ENCODE measurements around the gene APEH. TPM values are rescaled to one million over a fixed set of nuclear protein-coding genes. Genes with fewer than 3 reads are reported as not detected.

The APEH gene
- polyA plus RNA-seq, 3 donors: 66.1 to 105 (median 92.6) TPM

DNA sequence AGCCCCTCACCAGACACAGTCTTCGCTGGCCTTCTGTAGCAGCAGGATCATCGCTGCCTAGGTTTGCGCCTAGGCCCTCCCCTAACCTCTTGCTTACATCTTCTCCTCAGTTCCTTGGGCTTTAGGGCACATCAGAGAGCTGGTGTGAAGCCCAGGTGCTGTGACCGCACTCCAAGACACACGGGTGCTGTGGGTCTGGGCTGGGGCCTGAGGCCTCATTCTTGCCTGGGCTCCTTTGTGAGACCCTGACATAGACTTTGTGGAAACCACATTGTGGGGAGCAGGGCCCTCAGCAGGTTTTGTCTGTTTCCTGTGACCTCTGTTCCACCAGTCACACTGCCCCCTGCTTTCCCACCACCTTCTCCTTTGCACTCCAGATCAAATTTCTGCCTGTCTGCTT is 37.3 kb downstream of the APEH start:
- peak in 1 of 3 donors; percentile 2 for DNase-seq
- Histone ChIP-seq H2AFZ (ENCODE audit: insufficient read depth, low read depth, low read length, poor library complexity, severe bottlenecking) (no peak overlapping the region), H4K20me1 (ENCODE audit: insufficient read depth, low read length) (no peaks in the 10 kb centered on the region)

DNA sequence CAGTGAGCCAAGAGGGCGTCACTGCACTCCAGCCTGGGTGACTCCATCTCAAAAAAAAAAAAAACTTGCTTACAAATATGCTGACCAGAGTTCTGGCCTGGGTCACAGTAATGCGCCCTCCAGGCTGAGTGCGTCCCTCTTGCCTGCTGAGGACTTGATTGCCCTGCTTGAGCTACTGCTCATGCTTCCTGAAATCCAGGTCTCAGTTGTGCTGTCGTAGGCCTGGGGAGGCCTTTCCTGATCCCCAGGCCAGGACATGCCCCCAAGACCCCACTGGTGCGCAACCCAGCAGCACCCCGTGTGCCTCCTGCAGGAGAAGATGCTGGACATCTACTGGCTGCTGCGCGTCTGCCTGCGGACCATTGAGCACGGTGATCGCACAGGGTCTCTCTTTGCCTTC is 38.0 kb downstream of the APEH start:
- H3K9ac ChIP-seq (ENCODE audit: insufficient read depth, low read length, poor library complexity, severe bottlenecking): no peak overlapping the region
- DNase-seq: no peak
- WGBS (ENCODE audit: insufficient coverage): 94% methylated on average over 11 of the region's 11 CpGs
- TF ChIP-seq, protein P1, sequence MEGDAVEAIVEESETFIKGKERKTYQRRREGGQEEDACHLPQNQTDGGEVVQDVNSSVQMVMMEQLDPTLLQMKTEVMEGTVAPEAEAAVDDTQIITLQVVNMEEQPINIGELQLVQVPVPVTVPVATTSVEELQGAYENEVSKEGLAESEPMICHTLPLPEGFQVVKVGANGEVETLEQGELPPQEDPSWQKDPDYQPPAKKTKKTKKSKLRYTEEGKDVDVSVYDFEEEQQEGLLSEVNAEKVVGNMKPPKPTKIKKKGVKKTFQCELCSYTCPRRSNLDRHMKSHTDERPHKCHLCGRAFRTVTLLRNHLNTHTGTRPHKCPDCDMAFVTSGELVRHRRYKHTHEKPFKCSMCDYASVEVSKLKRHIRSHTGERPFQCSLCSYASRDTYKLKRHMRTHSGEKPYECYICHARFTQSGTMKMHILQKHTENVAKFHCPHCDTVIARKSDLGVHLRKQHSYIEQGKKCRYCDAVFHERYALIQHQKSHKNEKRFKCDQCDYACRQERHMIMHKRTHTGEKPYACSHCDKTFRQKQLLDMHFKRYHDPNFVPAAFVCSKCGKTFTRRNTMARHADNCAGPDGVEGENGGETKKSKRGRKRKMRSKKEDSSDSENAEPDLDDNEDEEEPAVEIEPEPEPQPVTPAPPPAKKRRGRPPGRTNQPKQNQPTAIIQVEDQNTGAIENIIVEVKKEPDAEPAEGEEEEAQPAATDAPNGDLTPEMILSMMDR (IDR thresholded peaks at IDR 0.05): no peak
- H3K27ac Mint-ChIP-seq: no peak overlapping the region
- H3K9me3 ChIP-seq (replicated peaks in 1 of 2; ENCODE audit: control insufficient read depth in 1 of 2, insufficient read depth in 1 of 2, low read length in 2 of 2): no peaks in the 10 kb centered on the region
- no peaks in the 10 kb centered on the region for H3K27me3 ChIP-seq (ENCODE audit: control insufficient read depth in 2 of 2, insufficient read depth in 2 of 2, low read length in 2 of 2)
- H3K4me1 ChIP-seq (ENCODE audit: control insufficient read depth in 1 of 2, insufficient read depth in 2 of 2, low read length in 2 of 2): peaks cover 6 to 10% of the 10 kb centered on the region in 2 donors
- H3K79me2 ChIP-seq (ENCODE audit: insufficient read depth, low read length): no peaks in the 10 kb centered on the region
- H3K4me3 Mint-ChIP-seq: no peak overlapping the region
- peaks cover 0 to 3% (median 0%) of the 10 kb centered on the region in 3 donors for H3K27me3 Mint-ChIP-seq (ENCODE audit: low read depth in 3 of 3)
- H3K4me3 ChIP-seq (replicated peaks in 1 of 3; ENCODE audit: low read depth in 2 of 3, low read length in 3 of 3): no peak overlapping the region
- no peak overlapping the region for H3K4me2 ChIP-seq (replicated peaks; ENCODE audit: extremely low read depth, low read length, poor library complexity, severe bottlenecking)
- peaks cover 34 to 44% of the 10 kb centered on the region in 2 donors for H3K36me3 Mint-ChIP-seq
- no peak overlapping the region for H3K27ac ChIP-seq (ENCODE audit: low read depth in 1 of 2, low read length in 2 of 2)
- no peaks in the 10 kb centered on the region for H4K20me1 ChIP-seq (ENCODE audit: insufficient read depth, low read length)
- H3K4me1 Mint-ChIP-seq: peaks cover 11% of the 10 kb centered on the region
- H3K36me3 ChIP-seq (replicated peaks in 1 of 2; ENCODE audit: control insufficient read depth in 1 of 2, insufficient read depth in 2 of 2, low read length in 2 of 2): peaks cover 2 to 18% of the 10 kb centered on the region in 2 donors
- H2AFZ ChIP-seq (ENCODE audit: insufficient read depth, low read depth, low read length, poor library complexity, severe bottlenecking): no peak overlapping the region
- intact Hi-C loops (cut with micrococcal nuclease): loop anchor here in 1 of 2 donors (10.0 kb wide), 1 partner anchor 233 kb away; the partner anchor contains the start of gene RBM6
- H3K9me3 Mint-ChIP-seq: no peaks in the 10 kb centered on the region

More for the DNA sequence above, 37.3 kb downstream of the APEH start:
- H3K27me3 ChIP-seq (ENCODE audit: control insufficient read depth in 2 of 2, insufficient read depth in 2 of 2, low read length in 2 of 2): no peaks in the 10 kb centered on the region
- no peak overlapping the region for H3K4me2 ChIP-seq (replicated peaks; ENCODE audit: extremely low read depth, low read length, poor library complexity, severe bottlenecking)
- peaks cover 0 to 3% (median 0%) of the 10 kb centered on the region in 3 donors for H3K27me3 Mint-ChIP-seq (ENCODE audit: low read depth in 3 of 3)
- peaks cover 6 to 10% of the 10 kb centered on the region in 2 donors for H3K4me1 ChIP-seq (ENCODE audit: control insufficient read depth in 1 of 2, insufficient read depth in 2 of 2, low read length in 2 of 2)
- H3K27ac ChIP-seq (ENCODE audit: low read depth in 1 of 2, low read length in 2 of 2): no peak overlapping the region
- H3K4me1 Mint-ChIP-seq: peaks cover 11% of the 10 kb centered on the region
- peaks cover 41 to 47% of the 10 kb centered on the region in 2 donors for H3K36me3 Mint-ChIP-seq
- peak overlapping the region in 2 of 7 donors; percentile 41 to 67 for H3K27ac Mint-ChIP-seq
- H3K9me3 ChIP-seq (replicated peaks in 1 of 2; ENCODE audit: control insufficient read depth in 1 of 2, insufficient read depth in 1 of 2, low read length in 2 of 2): no peaks in the 10 kb centered on the region
- no peaks in the 10 kb centered on the region for H3K9me3 Mint-ChIP-seq
- TF ChIP-seq, protein P1 (IDR thresholded peaks at IDR 0.05): no peak
- H3K4me3 Mint-ChIP-seq: no peak overlapping the region
- no peaks in the 10 kb centered on the region for H3K79me2 ChIP-seq (ENCODE audit: insufficient read depth, low read length)
- WGBS (ENCODE audit: insufficient coverage): 37% methylated on average over 5 of the region's 5 CpGs
- intact Hi-C loops (cut with micrococcal nuclease): loop anchor here in 1 of 2 donors (10.0 kb wide), 1 partner anchor 233 kb away; the partner anchor contains the start of gene RBM6
- peaks cover 5 to 23% of the 10 kb centered on the region in 2 donors for H3K36me3 ChIP-seq (replicated peaks in 1 of 2; ENCODE audit: control insufficient read depth in 1 of 2, insufficient read depth in 2 of 2, low read length in 2 of 2)
- H3K9ac ChIP-seq (ENCODE audit: insufficient read depth, low read length, poor library complexity, severe bottlenecking): no peak overlapping the region
- H3K4me3 ChIP-seq (replicated peaks in 1 of 3; ENCODE audit: low read depth in 2 of 3, low read length in 3 of 3): no peak overlapping the region

All from CD14-positive monocyte (primary cell).